DND-41 (cell line): ENCODE data around the gene MAGEA2.
"Not testable (repeated sequence)": the region's sequence is repeated elsewhere in the genome, so short reads cannot be mapped to it uniquely, and the experiment has no call there.

Experiments
- ATAC-seq: fragments of 200-7000 bp; cut with Tn5 transposase; 3 replicates; pipeline ENCODE4 v1.9.1; 2021; ENCODE audit warnings: low read depth; ENCODE audit not compliant: insufficient read depth
- DNase-seq: peaks from one replicate; pipeline ENCODE4 v3.0.0-alpha.2; 2020
- H2AFZ ChIP-seq: 2 replicates; pipeline ENCODE4 v1.6.0; 2012; ENCODE audit warnings: low read depth, low read length
- H3K27ac ChIP-seq: 2 replicates; pipeline ENCODE4 v1.5.1; 2012; ENCODE audit warnings: low read length, inconsistent platforms
- H3K27me3 ChIP-seq: fragments of 200-600 bp; sonication (generic); 2 replicates; pipeline ENCODE4 v1.6.0; 2012; ENCODE audit warnings: low read length, mild to moderate bottlenecking, inconsistent platforms; ENCODE audit not compliant: insufficient read depth, poor library complexity
- H3K36me3 ChIP-seq: 2 replicates; pipeline ENCODE4 v1.5.1; 2012; ENCODE audit warnings: low read length, inconsistent platforms; ENCODE audit not compliant: insufficient read depth
- H3K4me1 ChIP-seq: 2 replicates; pipeline ENCODE4 v1.5.1; 2012; ENCODE audit warnings: mild to moderate bottlenecking, low read length; ENCODE audit not compliant: insufficient read depth
- H3K4me2 ChIP-seq: 2 replicates; pipeline ENCODE4 v1.6.0; 2012; ENCODE audit warnings: mild to moderate bottlenecking, moderate library complexity, low read length, inconsistent platforms; ENCODE audit not compliant: insufficient read depth
- H3K4me3 ChIP-seq, 2 experiments: fragments of 200-600 bp in 1 of 2; shearing (Covaris generic) in 1 of 2; 2 replicates each; pipeline ENCODE4 v1.5.1; 2012 to 2016; ENCODE audit warnings: inconsistent platforms in 2 of 2, low read length in 2 of 2, mild to moderate bottlenecking in 2 of 2, low read depth in 1 of 2, moderate library complexity in 1 of 2
- H3K79me2 ChIP-seq: 2 replicates; pipeline ENCODE4 v1.6.0; 2012; ENCODE audit warnings: low read length, inconsistent platforms; ENCODE audit not compliant: insufficient read depth
- H3K9ac ChIP-seq: 2 replicates; pipeline ENCODE4 v1.6.0; 2012; ENCODE audit warnings: low read depth, mild to moderate bottlenecking, inconsistent platforms, low read length, moderate library complexity
- H3K9me3 ChIP-seq: 2 replicates; pipeline ENCODE4 v1.5.1; 2012; ENCODE audit warnings: low read length, moderate library complexity, mild to moderate bottlenecking, inconsistent platforms; ENCODE audit not compliant: insufficient read depth, severe bottlenecking
- H4K20me1 ChIP-seq: 2 replicates; pipeline ENCODE4 v1.6.0; 2012; ENCODE audit warnings: low read length; ENCODE audit not compliant: insufficient read depth
- EZH2 ChIP-seq: IDR thresholded peaks from 3 replicates; pipeline ENCODE4 v1.6.1; 2012; ENCODE audit warnings: borderline replicate concordance, low read depth, mild to moderate bottlenecking, moderate library complexity, low read length, inconsistent platforms; ENCODE audit not compliant: severe bottlenecking
- TF ChIP-seq, protein P1 (sequence below): IDR thresholded peaks from 2 replicates; pipeline ENCODE4 v1.5.1; 2012; ENCODE audit warnings: borderline replicate concordance, low read length, moderate library complexity, mild to moderate bottlenecking; ENCODE audit not compliant: poor library complexity, severe bottlenecking; ENCODE audit errors: extremely low read depth

The MAGEA2 gene

DNA sequence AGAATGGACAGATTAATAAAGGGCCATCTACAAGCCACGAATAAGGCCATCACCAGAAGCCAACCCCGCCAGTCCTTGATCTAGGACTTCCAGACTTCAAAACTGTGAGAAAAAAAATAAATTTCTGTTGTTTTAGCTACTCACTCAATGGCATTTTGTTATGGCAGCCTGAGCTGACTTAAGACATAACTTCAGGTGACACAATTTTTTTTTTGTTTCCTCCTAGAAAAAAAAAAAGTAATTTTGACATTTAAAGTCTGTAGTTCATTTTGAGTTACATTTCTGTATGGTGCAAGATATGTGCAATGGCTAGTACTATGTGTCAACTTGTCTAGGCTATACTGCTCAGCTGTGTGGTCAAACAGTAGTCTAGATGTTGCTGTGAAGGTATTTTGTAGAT is 5.3 kb upstream of the MAGEA2 start, which contains the start of gene CSAG3:
CSAG3 (plus strand) TSS at position 301 of the 400 bp plus-strand sequence.
- H4K20me1 ChIP-seq, H3K9me3 ChIP-seq, H3K79me2 ChIP-seq, ATAC-seq, H3K36me3 ChIP-seq, H3K4me2 ChIP-seq, H3K4me1 ChIP-seq, H3K9ac ChIP-seq, DNase-seq, H3K4me3 ChIP-seq, H3K27me3 ChIP-seq, H2AFZ ChIP-seq, H3K27ac ChIP-seq: not testable (repeated sequence)

DNA sequence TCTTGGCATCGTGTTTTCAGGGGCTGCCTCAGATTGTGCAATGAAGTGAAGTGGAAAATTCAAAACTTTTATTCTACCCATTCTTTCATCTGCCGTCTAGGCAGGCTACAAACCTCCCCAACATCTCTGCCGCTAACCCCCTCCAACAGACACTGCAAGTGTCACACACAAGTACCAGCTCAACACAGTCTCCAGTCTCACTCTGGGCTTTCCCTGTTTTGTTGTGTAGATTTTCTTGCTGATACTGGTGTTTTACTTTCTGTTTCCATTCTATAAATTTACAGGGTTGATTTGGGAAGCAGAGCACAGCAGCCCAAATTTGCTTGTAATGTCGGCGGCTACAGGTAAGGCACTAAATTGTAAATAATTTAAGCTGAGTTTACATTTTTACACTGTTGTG is 1.2 kb upstream of the MAGEA2 start:
- not testable (repeated sequence) for H3K36me3 ChIP-seq, H3K4me1 ChIP-seq, H2AFZ ChIP-seq, H3K4me3 ChIP-seq, H3K79me2 ChIP-seq, H3K27me3 ChIP-seq, H3K9ac ChIP-seq, ATAC-seq, H4K20me1 ChIP-seq, H3K27ac ChIP-seq, DNase-seq, H3K4me2 ChIP-seq, H3K9me3 ChIP-seq

DNA sequence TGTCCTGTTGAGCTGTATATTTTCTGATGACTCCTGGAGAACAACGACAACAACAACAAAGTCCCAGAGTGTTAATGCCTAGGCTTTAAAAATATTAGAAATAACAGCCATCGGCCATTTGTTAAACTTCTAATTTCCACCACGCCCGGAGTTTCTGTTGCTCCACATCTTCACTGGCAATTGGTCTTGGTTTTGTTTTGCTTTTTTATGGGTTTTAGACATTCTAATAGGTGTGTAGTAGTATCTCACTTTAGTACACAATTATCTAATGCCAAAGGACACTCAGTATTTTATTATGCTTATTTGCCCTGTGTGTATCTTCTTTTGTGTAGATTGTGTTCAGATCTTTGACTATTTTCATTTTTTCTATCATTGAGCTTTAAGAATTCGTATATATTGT is 15.1 kb downstream of the MAGEA2 start:
- no peaks in the 10 kb centered on the region for H3K27me3 ChIP-seq
- H3K36me3 ChIP-seq: no peaks in the 10 kb centered on the region
- H2AFZ ChIP-seq: no peak overlapping the region
- ATAC-seq (no peak), DNase-seq (no peak)
- H3K9me3 ChIP-seq: no peaks in the 10 kb centered on the region
- H3K4me3 ChIP-seq: no peak overlapping the region
- no peak overlapping the region for H3K4me2 ChIP-seq
- no peaks in the 10 kb centered on the region for H4K20me1 ChIP-seq
- H3K27ac ChIP-seq: no peak overlapping the region
- no peaks in the 10 kb centered on the region for H3K79me2 ChIP-seq
- H3K9ac ChIP-seq: no peak overlapping the region
- TF ChIP-seq, protein P1, sequence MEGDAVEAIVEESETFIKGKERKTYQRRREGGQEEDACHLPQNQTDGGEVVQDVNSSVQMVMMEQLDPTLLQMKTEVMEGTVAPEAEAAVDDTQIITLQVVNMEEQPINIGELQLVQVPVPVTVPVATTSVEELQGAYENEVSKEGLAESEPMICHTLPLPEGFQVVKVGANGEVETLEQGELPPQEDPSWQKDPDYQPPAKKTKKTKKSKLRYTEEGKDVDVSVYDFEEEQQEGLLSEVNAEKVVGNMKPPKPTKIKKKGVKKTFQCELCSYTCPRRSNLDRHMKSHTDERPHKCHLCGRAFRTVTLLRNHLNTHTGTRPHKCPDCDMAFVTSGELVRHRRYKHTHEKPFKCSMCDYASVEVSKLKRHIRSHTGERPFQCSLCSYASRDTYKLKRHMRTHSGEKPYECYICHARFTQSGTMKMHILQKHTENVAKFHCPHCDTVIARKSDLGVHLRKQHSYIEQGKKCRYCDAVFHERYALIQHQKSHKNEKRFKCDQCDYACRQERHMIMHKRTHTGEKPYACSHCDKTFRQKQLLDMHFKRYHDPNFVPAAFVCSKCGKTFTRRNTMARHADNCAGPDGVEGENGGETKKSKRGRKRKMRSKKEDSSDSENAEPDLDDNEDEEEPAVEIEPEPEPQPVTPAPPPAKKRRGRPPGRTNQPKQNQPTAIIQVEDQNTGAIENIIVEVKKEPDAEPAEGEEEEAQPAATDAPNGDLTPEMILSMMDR: no peak
- no peak for TF ChIP-seq EZH2
- H3K4me1 ChIP-seq: no peaks in the 10 kb centered on the region

DNA sequence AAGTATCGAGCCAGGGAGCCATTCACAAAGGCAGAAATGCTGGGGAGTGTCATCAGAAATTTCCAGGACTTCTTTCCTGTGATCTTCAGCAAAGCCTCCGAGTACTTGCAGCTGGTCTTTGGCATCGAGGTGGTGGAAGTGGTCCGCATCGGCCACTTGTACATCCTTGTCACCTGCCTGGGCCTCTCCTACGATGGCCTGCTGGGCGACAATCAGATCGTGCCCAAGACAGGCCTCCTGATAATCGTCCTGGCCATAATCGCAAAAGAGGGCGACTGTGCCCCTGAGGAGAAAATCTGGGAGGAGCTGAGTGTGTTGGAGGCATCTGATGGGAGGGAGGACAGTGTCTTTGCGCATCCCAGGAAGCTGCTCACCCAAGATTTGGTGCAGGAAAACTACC is 17.1 kb downstream of the MAGEA2 start:
- not testable (repeated sequence) for H3K4me2 ChIP-seq, H3K27ac ChIP-seq, H3K79me2 ChIP-seq, H3K4me1 ChIP-seq, H3K36me3 ChIP-seq, H3K9me3 ChIP-seq, H2AFZ ChIP-seq, H3K27me3 ChIP-seq, ATAC-seq, H3K9ac ChIP-seq, DNase-seq, H4K20me1 ChIP-seq, H3K4me3 ChIP-seq

DNA sequence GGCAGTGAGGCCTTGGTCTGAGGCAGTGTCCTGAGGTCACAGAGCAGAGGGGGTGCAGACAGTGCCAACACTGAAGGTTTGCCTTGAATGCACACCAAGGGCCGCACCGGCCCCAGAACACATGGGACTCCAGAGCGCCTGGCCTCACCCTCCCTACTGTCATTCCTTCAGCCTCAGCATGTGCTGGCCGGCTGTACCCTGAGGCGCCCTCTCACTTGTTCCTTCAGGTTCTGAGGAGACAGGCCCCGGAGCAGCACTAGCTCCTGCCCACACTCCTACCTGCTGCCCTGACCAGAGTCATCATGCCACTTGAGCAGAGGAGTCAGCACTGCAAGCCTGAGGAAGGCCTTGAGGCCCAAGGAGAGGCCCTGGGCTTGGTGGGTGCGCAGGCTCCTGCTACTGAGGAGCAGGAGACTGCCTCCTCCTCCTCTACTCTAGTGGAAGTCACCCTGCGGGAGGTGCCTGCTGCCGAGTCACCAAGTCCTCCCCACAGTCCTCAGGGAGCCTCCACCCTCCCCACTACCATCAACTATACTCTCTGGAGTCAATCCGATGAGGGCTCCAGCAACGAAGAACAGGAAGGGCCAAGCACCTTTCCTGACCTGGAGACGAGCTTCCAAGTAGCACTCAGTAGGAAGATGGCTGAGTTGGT is 17.7 kb downstream of the MAGEA2 start:
- H3K27me3 ChIP-seq: no peaks in the 10 kb centered on the region
- H2AFZ ChIP-seq: no peak overlapping the region

More for the DNA sequence above, 17.7 kb downstream of the MAGEA2 start:
- no peak for DNase-seq
- ATAC-seq: no peak
- H3K4me1 ChIP-seq: no peaks in the 10 kb centered on the region
- H3K4me2 ChIP-seq: no peak overlapping the region
- H3K27ac ChIP-seq: no peak overlapping the region
- H3K36me3 ChIP-seq: no peaks in the 10 kb centered on the region
- H3K9me3 ChIP-seq: no peaks in the 10 kb centered on the region
- no peak overlapping the region for H3K9ac ChIP-seq
- no peaks in the 10 kb centered on the region for H4K20me1 ChIP-seq
- H3K4me3 ChIP-seq: no peak overlapping the region
- TF ChIP-seq EZH2: no peak
- TF ChIP-seq, protein P1: no peak
- H3K79me2 ChIP-seq: no peaks in the 10 kb centered on the region
